Body of pancreas (tissue), 4 donors: ENCODE data around the gene RPL18A.

Experiments used
- POLR2A ChIP-seq, 3 donors: fragments of 450-650 bp; IDR thresholded peaks; one replicate each; pipeline ENCODE4 v1.6.1; 2016; ENCODE audit warnings: antibody characterized with exemption in 3 of 3, mild to moderate bottlenecking in 2 of 3
- TF ChIP-seq, protein P1 (sequence below), 7 experiments: fragments of 450-650 bp in 4 of 7; fragments of 200-600 bp in 3 of 7; sonication (generic) in 3 of 7; IDR thresholded peaks; one replicate each; pipeline ENCODE4 v1.5.1; 2016 to 2019; ENCODE audit warnings: antibody characterized with exemption in 7 of 7

DNA sequence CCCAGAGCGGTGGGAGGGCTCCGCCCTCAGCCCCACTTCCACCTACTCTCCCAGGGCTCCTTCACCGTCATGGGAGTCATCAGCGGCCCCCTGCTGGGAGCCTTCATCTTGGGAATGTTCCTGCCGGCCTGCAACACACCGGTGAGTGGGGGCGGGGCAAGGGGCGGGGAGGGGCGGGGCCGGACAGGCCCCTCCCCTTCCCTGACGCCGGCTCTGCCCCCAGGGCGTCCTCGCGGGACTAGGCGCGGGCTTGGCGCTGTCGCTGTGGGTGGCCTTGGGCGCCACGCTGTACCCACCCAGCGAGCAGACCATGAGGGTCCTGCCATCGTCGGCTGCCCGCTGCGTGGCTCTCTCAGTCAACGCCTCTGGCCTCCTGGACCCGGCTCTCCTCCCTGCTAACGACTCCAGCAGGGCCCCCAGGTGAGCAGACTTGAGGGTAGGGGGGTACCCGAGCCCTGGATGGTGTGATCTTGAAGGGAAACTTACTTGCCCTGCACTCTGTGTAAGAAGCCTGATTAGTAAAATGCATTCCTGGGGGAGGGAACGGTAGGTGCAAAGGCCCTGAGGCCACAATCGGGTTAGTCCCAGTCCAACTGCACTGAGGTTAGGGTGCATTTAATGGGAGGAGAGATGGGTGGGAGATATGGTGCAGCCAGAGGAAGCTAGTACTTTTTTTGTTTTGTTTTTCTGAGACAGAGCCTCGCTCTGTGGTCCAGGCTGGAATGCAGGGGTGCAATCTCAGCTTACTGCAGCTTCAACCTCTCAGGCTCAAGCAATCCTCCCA is 24.1 kb downstream of the RPL18A start:
- TF ChIP-seq, protein P1, sequence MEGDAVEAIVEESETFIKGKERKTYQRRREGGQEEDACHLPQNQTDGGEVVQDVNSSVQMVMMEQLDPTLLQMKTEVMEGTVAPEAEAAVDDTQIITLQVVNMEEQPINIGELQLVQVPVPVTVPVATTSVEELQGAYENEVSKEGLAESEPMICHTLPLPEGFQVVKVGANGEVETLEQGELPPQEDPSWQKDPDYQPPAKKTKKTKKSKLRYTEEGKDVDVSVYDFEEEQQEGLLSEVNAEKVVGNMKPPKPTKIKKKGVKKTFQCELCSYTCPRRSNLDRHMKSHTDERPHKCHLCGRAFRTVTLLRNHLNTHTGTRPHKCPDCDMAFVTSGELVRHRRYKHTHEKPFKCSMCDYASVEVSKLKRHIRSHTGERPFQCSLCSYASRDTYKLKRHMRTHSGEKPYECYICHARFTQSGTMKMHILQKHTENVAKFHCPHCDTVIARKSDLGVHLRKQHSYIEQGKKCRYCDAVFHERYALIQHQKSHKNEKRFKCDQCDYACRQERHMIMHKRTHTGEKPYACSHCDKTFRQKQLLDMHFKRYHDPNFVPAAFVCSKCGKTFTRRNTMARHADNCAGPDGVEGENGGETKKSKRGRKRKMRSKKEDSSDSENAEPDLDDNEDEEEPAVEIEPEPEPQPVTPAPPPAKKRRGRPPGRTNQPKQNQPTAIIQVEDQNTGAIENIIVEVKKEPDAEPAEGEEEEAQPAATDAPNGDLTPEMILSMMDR (IDR thresholded peaks at IDR 0.05): no peak
- TF ChIP-seq POLR2A (IDR thresholded peaks at IDR 0.05): no peak
